Stimulated activated CD4-positive, alpha-beta T cell treated with anti-CD3 and anti-CD28 coated beads, Interleukin-1b, Interleukin-23, amount 100 ng/mL, for 48 hours (primary cell): ENCODE measurements around the gene TBC1D21.
A peak's percentile ranks its signal among the peaks of the same experiment; 100 is the strongest.

Source experiments
- DNase-seq: peaks from one replicate; pipeline ENCODE4 v3.0.0-alpha.2; 2020

TBC1D21 gene

DNA sequence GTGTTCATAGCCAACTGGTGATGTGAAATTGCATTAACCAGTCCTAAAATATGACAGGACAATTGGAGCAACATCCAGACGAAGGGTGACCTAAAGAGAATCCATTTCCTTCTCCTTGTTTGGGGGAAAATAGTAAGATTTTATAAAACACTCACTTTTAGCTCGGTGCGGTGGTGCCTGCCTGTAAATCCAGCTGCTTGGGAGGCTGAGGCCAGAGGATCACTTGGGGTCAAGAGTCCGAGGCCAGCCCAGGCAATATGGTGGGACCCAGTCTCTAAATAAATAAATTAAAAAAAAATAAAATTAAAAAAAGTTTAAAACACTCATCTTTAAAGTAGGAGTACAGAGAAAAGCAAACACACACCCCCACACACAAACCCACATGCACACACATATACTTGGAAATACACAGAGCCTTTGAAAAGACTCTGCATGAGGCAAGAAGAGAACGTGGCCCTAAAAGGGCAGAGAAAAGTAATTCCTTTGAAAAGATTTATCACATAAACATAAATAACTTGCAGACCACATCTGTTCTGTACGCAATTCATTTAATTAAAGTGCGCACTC, 38.7 kb downstream of the TBC1D21 start:
- no peak for DNase-seq

- no peak for DNase-seq
These were observed 40.8 kb downstream of the TBC1D21 start for GRCh38 chr15:73914145-73914544.

GRCh38 chr15:73915082-73915481, 41.7 kb downstream of the TBC1D21 start:
- DNase-seq = no peak

DNA sequence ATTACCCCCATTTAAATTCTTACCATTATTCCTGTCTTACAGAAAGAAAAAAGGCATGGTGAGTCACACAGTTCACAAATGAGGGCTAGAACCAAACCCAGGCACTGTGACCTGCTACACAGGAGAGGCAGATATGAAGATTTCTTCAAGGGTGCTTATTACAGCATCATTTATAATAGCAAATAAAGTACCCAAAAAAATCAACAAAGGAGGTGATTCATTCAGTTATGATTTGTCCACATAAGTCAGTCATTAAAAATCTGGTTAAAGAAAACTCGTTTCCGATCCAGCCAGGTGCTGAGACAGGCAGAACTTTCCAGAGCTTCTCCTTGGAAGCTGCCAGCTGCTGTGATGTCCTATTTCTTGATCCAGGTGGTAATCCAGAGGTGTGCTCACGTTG, 45.4 kb downstream of the TBC1D21 start:
- DNase-seq = no peak

DNA sequence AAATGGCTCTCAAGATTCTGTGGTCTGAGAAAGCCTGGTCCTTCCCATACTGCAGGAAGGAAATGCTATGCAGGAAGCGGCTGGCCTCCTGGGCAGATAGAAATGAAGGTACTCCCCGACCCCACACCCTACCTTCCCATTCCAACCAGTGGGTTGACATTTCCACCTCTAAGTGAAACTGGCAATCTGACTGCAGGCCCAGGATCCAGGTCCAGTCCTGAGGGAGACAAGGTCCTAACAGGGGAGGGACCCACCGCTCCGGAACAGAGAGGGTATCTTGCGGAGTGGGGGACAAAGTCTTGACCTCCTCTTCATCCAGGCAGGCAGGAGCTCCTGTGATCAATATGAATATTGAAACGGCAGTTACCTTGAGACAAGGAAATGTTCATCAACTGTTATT, 46.3 kb downstream of the TBC1D21 start:
- no peak for DNase-seq

- peak; percentile 14 for DNase-seq
These were observed 48.0 kb downstream of the TBC1D21 start for GRCh38 chr15:73921254-73921925.

DNA sequence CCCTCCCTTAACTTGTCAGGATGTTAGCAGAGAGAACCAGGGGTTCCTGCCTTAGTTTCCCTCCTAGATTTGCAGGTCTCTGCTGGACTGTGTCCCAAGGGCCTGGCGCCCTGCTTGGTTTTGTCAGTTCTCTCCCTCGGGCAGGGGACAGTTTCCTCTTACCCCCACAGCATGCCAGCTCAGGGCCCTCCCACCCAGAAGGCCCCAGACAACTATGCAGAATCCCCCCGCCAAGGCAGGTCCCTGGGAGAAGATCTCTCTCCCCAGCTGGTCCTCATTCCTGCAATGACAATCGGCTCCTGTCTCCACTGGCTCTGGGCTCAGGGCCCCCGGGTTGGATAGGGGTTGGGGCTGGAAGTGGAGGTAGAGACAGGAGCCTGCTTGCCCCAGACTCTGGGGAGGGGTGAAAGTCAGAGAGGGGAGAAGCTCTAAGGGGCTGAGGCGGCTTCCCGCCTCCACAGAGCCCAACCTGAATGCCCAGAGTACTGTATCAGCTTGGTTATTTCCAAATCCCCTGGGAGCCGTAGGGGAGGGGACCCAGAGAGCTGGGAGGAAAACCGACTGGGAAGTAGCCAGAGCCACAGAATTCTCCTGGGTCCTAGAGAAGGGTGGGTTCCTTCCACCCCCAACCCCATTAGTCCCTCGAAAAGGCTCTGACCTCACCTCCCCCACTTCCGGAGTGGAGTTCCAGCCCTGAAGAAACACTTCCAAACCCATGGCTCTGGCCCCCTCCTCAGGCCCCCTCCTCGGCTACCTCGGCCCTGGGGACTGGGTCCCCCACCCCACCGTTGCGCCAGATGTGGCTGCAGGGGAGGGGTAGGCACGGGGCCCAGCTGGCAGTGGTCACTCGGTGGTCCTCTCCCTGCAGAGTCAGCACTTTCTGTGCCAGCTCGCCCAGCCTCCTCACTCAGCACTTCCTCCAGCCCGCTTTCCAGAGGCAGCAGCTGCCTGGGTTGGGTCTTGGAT, 49.1 kb downstream of the TBC1D21 start:
- no peak for DNase-seq

- no peak for DNase-seq
These were observed 49.8 kb downstream of the TBC1D21 start for GRCh38 chr15:73923156-73923487.

GRCh38 chr15:73923488-73924164, 50.3 kb downstream of the TBC1D21 start:
- no peak for DNase-seq

- DNase-seq = peak; percentile 31
These were observed 51.0 kb downstream of the TBC1D21 start for GRCh38 chr15:73924171-73924921.

DNA sequence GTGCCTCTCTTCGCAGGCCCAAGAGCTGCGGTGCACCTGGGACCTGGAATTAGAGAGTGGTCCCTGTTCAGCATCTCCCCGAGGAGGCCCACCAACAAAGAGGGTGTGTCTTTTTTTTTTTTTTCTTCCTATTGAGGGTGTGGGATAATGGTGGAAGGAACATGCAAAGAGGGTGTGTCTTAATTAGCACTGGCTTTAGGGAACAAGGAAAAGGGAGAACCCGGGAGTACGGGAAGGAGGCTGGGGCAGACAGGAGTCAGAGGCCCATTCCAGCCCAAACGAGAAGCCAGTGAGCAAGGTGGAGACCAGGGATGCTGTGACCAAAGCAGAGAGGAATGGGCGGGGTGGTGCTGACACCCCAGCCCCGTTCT, 52.5 kb downstream of the TBC1D21 start:
- DNase-seq = no peak

DNA sequence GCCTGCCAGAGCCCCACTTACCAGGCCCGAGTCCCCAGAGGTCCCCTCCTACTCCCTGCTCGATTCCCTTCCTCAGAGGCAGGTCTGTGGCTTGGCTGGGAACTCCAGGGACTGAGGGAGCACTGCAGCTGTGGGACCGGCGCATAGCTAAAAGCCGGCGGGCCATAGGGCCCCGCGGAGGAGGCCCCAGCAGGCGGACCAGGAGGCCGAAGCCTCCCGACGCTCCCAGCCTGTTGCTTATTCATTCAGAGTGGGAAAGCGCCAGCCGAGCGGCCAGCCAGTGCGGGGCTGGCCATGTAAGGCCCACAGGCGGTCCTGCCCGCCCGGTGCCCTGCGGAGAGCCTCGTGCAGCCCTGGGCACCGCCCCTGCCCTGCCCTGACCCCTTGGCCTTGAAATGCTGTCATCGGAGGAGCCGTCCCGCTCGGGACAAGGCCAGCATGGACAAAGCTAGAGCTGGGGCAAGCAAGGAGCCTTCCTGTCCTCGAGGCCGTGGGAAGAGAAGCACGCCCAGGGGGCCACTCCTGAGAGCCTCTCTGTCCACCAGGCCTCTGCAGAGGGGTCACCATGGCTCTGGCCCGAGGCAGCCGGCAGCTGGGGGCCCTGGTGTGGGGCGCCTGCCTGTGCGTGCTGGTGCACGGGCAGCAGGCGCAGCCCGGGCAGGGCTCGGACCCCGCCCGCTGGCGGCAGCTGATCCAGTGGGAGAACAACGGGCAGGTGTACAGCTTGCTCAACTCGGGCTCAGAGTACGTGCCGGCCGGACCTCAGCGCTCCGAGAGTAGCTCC, 53.0 kb downstream of the TBC1D21 start, which contains the start of gene LOXL1:
TSS of gene LOXL1 (plus strand) at position 244 of the 784 bp plus-strand sequence. CDS start at position 566, 322 bp downstream.
- DNase-seq = no peak

- DNase-seq = peak; percentile 39
These were observed 53.7 kb downstream of the TBC1D21 start for GRCh38 chr15:73927003-73927475.

GRCh38 chr15:73927476-73928240, 54.3 kb downstream of the TBC1D21 start:
- DNase-seq = peak; percentile 69

GRCh38 chr15:73928241-73928579, 54.8 kb downstream of the TBC1D21 start:
- no peak for DNase-seq

DNA sequence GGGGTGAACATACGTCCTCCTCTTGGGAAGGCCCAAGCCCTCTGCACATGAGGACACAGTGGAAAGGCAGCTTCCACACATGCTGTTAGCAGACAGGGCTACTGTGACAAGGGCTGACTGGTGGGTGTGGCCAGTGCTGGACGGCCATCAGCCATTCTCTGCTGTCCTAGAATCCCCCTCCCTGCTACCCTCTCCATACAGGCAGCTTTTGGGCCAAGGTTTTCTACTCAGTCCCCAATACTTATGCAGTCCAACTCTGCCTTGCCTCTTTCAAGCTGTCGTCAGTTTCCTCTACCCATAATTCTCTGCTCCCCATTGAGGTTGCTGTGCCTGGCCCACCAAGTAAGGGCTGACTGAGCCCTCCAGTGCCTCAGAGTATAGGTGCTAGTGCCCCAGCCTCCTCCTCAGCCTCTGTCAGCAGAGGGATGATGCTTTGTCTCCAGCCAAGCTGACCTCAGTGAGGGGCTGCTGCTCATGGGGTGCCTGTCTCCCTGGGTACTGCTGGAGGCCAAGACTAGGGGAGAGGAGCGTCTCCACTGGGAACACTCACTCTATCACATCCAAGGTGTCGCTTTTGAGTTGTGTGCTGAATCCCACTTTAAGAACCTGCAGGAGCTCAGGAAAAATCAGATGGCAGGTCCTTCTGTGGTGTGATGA, 55.7 kb downstream of the TBC1D21 start:
- no peak for DNase-seq

GRCh38 chr15:73930371-73930770, 57.0 kb downstream of the TBC1D21 start:
- DNase-seq = no peak

- no peak for DNase-seq
These were observed 57.5 kb downstream of the TBC1D21 start for GRCh38 chr15:73930790-73931281.

GRCh38 chr15:73931441-73931840, 58.1 kb downstream of the TBC1D21 start:
- no peak for DNase-seq
